ENCODE measurements around the gene CTCF.

DNA sequence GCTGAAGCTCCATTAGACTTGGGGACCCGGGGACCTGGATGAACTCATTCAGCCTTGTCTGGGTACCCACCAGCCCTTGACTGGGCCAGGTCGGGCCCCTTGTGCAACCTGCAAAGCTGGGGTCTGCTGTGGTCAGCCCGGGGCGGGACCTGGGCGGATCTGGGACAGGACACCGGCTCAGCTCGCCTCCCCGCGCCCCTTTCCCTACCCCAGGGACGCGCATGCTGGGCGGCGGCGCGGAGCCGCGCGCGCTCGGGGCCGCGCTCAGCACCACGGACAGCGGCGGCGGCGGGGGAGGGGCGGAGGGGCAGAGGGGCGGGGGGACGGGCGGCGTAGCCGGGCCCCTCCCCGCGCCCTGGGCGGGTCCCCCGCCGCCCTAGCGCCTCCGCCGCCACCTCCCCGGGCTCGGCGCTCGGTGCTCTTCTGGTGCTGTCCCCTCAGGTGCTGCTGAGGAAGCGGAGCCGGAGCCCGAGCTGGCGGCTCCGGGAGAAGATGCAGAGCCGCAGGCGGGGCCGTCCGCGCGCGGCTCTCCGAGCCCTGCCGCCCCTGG lies 90.3 kb downstream of the CTCF start:
- TF ChIP-seq, protein P1, sequence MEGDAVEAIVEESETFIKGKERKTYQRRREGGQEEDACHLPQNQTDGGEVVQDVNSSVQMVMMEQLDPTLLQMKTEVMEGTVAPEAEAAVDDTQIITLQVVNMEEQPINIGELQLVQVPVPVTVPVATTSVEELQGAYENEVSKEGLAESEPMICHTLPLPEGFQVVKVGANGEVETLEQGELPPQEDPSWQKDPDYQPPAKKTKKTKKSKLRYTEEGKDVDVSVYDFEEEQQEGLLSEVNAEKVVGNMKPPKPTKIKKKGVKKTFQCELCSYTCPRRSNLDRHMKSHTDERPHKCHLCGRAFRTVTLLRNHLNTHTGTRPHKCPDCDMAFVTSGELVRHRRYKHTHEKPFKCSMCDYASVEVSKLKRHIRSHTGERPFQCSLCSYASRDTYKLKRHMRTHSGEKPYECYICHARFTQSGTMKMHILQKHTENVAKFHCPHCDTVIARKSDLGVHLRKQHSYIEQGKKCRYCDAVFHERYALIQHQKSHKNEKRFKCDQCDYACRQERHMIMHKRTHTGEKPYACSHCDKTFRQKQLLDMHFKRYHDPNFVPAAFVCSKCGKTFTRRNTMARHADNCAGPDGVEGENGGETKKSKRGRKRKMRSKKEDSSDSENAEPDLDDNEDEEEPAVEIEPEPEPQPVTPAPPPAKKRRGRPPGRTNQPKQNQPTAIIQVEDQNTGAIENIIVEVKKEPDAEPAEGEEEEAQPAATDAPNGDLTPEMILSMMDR (IDR thresholded peaks at IDR 0.05) = no peak
- TF ChIP-seq POLR2A (IDR thresholded peaks at IDR 0.05) = no peak
- TF ChIP-seq EP300 (IDR thresholded peaks at IDR 0.05) = no peak

All from tibial nerve (tissue), 4 donors.